Fibroblast of upper back skin (primary cell): ENCODE measurements around the gene RYR2.

ENCODE experiments used
- DNase-seq: peaks from one replicate; pipeline ENCODE4 v3.0.0-alpha.2; 2013

The RYR2 gene

DNA sequence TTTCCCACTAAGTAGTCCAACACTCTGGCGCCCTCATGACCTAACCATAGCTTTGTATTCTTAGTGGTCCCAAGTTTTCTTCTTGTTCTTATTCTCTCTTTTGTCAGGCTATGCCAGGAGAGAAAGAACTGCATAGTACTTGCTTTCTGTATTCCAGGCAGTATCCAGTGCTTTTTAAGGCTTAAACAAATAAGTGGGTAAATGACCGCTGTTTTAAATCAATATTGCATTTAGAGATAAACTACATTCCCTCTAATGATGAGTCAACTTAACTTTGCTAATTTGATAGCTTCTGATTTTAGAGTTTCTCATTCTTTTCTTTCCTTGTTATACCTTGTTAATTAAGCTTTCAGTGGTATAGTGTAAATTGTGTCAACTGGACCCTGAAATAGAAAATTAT lies 709.1 kb downstream of the RYR2 start:
- no peak for DNase-seq

DNA sequence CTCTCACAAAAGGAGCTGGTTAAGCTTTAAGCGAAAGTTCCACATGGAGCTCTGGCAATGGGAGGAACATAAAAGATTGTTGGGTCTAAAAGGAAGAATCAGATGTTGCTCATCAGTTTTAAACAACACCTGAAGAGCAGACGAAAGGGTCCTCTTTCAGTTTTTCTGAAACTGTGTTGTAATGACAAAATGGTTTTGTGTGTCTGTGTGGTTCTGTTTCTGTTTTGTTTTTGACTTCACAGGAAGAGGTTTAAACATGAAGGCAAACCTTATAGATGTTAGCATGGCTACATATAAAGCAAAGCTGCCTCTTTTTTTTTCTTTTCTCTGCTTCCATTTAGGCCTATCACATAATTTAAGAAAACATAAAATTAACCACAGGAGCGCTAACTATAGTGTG lies 712.6 kb downstream of the RYR2 start:
- DNase-seq: no peak

DNA sequence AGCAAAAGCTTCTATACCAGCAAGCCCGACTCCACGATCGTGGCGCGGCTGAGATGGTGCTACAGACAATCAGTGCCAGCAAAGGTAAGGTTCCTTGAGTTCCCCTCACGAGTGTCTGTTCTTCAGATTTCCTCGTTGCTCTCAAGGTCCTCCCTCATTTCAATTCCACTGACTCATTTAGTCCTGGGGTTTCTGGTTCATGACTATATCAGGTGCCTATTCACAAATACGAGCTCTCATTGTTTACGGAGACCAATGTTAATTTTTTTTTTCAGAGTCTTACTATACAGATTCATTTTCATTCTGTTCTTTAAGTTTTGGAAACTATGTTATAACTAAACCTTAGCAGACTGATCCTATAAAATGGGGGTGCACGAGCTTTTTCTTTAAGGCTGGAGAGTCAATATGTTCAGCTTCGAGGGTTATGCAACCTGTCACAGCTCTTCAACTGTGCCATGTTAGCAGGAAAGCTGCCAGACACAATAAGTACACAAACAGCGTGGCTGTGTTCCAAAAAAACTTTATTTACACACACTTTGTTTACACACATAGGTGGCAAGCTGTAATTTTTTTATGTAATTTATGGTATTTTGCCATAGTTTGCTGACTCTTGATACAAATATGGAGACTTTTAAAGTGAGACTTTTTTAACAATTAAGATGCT lies 714.5 kb downstream of the RYR2 start:
- DNase-seq: no peak

DNA sequence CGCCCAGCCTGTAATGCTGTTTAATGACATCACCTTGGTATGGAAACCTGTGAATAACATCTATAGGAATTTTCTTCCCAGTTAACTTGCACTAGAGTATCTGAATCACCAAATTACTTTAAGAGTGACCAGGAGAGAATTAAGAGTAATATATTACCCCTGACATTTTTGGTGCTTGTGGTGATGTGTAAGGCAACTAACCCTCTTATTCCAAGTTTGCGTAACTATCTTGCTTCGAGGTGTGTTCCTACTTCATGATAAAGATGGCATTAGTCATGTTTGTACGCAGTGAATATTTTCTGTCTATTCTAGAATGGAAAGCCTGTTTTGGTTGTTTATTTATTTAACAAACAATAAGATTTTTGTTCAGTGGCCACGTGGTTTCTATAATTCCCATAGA lies 717.4 kb downstream of the RYR2 start:
- DNase-seq: no peak

DNA sequence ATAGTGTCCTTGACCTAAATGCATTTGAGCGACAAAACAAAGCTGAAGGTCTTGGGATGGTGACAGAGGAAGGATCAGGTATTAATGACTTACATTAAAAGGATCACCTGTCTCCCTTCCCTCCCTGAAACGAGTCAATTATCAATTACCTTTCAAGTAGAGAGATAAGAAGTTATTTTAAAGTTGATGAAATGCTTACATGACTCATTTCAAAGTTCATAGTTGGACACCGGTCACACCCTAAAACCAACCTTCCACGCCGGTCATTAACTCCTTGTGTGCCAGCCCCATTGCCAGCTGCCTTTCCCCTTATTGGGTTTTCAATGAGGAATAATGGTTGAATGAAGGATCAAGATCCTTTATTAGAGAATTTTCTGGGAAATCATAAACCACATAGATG lies 719.0 kb downstream of the RYR2 start:
- no peak for DNase-seq

DNA sequence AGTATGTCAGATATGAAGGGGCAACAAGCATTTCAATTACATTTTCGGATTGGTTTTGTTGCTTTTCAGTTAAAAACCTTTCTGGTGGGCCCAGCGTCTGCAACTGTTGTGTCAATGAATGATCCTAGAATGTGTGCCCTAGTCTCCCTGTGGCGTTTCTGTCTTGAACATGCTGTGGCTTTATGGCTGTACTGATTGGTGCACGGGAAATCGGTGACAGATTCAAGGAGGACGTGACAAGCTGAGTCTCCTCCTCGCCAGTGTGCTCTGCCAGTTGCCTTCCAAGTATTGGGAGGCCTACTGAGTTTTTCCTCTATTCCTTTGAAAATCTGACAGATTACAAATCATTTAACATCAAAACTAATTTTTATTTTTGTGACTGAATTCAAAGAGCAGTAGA lies 721.2 kb downstream of the RYR2 start:
- no peak for DNase-seq

DNA sequence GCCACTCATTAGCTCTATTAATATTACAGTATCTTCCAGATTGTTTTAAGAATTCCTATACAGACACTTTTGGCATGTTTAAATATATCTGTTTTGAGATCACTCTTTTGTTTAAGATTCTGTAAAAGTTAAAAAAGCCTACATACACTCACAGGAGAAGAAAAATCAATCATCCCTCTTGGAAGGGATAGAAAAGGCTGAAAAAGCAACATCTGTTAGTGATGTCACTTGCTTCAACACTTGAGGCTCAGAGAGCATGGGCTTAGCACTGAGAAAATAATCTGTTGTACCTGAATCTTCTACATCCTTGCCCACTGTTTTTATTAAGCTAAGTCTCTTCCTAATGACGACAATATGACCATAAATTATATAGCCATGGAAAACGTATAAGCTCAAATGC lies 721.8 kb downstream of the RYR2 start:
- DNase-seq: no peak

DNA sequence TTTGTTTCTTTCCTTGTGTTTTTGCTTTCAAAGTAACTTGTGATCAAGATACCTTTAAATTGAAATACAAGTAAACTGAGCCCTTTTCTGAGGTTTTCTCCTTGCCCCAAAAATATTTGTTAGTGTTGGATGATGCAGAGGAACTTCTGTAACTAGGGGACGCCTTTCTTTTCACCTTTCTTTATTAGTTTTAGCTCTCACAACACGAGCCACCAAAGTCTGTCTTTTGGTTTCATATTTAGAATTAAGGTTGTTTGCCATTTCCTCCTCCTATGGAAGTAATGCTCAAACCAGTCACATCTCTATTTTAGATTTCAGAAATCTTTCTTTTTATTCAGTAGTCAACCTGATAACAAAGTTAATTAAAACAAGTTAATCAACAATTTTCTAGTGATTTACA lies 727.9 kb downstream of the RYR2 start:
- DNase-seq: no peak

DNA sequence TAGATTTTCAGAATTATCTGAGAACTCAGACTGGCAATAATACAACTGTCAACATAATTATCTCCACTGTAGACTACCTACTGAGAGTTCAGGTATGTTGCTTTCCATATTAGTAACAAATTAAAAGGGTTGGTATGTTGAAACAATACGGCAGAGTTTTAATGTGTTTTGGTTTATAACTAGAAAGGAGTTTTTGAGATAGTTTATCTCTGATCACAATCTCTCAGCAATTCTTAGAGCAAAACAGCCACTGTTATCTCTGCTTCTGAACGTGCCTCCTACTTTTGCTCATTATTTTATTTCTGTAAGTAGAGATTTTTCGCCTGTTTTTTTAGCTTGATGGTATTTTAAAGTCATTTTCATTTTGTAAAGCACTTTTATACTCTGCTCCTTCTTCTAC lies 730.0 kb downstream of the RYR2 start:
- no peak for DNase-seq

DNA sequence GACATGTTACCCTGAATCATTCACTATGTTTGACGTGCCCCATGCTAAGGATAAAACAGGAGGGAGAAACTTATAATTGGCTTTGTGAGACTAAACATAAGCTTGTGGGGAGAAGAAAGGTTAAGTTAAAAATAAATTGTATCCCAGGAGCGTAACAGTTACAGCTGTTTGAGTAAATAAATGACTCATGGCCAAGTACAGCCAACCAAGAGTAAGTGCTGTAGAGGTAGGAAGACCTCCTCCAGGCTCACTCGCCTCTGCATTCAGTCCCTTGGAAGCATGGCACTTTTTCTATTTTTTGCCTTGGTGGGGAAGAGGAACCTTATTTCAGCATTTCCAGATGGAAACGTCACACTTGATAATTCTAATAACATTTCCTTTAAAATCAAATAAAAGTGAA lies 732.3 kb downstream of the RYR2 start:
- DNase-seq: no peak

DNA sequence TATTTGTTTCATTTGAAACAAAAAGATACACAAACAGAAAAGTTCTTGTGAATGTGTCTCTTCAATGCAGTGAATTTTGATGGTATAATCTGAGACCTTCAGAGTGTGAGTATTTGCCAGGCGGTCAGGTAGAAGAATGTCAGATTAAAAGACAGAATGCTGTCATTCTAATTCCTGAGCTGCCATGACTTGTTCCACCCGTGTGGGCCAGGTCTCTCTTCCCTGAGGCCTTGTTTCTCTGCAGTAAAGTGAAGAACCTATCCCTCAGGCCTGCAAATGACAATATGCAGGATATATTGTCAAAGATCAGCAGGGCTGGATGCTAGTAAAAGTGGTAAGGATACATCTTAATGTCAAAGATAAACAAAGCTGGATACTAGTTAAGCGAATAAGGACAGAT lies 737.4 kb downstream of the RYR2 start:
- no peak for DNase-seq

DNA sequence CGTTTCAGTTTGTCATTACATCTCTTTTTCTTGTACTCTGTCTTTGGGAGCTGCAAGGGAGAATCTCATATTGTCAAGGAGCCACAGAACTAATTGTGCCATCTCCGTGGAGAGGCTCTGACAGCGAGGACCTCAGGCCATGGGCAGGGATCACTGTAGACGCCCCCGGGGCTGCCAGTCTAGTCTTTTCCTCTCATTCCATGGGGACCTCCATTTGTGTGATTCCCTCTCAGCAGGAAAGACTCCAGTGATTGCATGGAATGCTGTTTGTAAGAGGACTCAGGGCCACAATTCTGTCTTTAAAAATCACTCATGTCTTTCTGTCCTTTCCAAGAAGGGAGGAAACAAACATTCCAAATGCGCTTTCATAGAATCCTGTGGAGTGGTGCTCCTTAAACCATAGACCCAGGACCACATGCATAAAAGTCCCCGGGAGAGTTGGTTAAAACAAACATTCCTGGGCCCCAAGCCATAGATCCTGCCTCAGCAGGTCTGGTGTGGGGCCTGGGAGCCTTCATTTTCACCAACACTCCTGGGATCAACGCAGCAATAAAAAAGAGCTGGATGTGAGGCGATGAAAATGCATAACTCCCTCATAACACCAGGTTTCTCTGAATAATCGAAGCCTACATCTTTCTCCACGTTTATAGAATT lies 744.2 kb downstream of the RYR2 start:
- no peak for DNase-seq

DNA sequence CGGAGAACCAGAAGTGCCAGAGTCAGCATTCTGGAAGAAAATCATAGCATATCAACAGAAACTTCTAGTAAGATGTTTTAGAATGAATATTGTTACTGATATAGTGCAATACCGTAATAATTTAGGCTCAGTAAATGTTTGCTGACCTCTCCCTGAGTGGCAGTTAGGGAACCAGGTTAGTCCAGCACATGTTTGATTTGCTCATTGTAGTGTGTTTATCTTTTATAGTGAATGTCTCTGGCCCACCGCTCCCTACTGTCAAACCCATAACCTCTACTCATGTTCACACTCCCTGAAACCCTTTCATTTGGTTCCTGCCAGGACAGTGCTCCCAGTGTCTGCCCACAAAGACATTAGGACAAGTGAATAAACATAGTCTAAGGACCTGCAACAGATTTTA lies 746.1 kb downstream of the RYR2 start:
- DNase-seq: no peak

DNA sequence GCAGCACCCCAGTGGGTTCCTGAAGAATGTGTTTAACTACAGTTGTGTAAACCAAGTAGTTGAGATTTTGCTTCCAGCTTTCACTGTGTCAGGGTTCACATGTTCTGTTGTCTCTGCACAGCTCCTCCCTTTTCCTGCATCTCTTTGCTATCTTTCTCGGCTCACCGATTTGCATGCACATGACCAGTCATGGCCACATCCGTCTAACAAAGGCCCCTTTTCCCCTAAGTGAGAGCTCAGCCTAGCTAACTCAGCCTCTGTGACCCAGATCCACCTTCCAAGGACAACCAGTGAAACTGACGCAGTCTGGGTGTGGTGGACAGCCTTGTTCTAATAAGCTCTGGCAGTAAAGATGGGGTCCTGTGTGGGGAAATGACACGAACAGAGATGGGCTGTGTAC lies 747.6 kb downstream of the RYR2 start:
- no peak for DNase-seq

DNA sequence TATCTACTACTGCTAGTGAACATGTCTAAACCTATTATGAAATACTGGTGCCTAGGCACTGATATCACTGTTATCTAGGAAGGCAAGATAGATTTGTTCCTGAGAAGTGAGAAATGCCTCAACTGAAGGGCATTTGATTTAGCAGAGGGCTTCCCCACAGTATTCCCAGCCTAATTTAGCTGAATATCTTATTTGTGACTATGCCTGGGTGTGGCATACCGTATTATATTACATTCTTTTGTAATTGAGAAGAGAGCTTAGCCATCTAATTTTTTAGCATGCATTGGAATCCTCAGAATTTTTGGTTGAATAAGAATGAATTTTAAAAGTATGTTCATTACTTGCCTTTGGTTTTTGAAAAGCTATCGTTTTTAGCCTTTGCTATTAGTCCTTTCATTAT lies 749.6 kb downstream of the RYR2 start:
- no peak for DNase-seq

DNA sequence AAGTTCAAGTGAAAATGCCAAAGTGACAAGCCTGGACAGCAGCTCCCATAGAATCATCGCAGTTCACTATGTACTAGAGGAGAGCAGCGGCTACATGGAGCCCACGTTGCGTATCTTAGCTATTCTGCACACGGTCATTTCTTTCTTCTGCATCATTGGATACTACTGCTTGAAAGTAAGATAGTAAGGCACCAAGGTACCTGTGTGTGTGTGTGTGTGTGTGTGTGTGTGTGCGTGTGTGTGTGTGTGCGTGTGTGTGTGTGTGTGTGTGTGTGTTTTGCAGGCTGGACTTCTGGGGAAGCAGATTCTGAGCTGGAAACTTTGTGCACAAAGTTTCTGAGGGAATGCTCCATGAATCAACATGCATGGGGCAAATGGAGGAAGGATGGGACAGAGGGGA lies 750.2 kb downstream of the RYR2 start:
- DNase-seq: no peak

DNA sequence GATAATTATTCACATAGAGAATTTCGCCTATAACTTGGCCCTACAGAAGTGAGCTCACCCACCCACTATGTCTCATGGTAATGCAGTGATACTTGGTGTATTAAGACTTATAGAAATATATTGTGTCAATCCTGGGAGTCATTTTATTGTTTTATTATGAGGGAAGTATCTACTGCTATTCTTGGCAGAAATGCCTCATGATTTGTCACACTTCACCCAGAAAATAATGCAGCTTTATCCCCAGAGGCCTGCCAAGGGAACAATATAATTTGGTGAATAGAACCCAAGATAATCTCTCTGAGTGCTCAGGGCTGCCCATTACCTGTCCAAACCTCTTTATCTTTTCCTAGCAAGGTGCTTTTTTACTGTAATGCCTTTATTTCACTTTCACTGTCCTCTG lies 750.7 kb downstream of the RYR2 start:
- DNase-seq: no peak

DNA sequence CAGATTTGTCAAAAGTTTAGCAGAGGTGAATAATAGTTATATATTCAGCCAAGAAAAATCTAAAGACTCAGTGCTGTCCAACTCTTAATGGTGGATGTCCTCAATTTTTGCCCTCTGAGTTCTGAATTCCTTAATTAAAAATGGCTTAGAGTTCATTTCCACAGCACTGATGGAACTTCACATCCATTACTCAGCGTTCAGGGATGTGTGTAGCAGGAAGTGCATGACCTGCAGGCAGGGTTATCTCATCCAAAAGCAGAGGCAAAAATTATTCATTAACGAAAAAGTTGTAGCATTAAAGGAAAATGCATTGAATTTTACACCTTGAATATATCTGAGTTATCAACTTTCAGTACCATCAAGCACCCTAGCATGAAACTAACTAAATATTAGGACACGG lies 752.1 kb downstream of the RYR2 start:
- DNase-seq: no peak

DNA sequence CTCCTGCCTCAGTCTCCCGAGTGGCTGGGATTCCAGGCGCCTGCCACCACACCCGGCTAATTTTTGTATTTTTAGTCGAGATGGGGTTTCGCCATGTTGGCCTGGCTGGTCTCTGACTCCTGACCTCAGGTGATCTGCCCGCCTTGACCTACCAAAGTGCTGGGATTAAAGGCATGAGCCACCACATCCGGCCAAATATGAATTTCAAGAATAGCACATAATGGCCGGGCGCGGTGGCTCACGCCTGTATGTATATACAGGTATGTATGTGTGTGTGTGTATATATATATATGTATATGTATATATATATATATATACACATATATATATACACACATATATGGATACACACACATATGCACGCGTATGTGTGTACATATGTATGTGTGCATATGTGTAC lies 753.6 kb downstream of the RYR2 start:
- no peak for DNase-seq

DNA sequence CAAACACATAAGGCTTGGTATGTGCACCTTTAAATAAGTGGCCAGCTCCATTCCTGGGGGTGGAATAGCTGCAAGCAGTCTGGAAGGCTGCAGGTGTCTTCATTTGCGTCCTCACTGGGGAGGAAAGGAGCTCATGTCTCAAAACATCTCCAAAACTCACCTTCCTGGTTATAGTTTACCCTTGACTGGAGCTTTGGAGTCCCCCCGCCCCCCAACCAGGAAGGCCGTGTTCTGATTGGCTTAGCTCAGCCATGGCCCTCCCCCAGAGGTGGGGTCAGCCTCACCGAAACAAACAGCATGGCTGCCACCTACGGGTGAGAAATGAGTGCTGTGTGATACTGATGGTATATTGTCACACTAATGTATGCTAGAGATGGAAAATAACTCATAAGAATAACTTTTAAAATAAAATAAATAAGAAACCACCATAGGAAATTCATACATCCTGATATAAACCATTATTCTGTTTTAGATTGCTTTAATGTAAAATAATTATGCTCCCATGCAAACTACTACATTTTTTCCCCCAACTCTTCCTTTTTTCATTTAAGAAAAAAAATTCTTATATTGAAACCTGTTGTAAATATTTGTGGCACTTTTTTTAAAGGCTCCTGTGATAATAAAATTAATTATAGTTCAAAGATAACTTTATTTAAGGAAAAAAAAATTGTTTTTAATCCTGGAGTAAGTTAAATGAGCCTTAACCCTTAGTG lies 757.9 kb downstream of the RYR2 start:
- peak; percentile 35 for DNase-seq

DNA sequence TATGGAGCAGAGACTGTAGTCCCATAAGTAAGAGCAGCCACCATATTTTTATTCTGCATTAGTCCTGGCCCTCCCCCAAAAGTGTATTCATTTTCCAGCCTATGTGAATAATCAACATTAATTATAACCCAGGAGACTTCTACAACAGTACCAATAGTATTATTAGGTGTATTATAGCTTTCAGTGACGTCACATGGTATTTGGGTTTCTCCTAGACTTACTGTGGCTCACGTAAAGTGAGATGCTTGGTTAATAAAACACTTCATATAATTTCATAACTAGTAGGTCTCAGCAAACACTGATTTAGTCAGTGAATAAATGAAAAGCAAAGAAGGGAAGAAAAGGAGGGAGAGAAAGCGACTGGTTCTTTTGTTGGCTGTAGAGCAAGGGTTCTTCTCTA lies 762.5 kb downstream of the RYR2 start:
- DNase-seq: no peak

DNA sequence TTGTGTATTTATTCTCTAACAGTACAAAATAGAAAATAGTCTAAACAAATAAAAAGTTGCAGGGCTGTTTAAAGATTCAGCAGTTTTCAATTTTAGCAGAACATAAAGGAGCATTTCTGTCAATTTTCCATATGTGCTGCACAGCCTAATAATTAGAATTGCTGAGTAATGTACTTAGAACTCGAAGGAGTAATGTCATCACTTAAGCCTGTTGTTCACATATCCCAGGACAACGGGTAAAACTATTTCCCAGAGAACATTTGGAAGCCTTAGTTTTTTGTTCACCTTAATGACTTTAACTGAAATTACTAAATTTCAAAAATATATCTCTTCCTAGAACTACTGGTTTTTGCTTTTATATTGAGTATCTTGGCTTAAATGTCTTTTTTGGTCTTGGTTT lies 767.1 kb downstream of the RYR2 start:
- DNase-seq: no peak

DNA sequence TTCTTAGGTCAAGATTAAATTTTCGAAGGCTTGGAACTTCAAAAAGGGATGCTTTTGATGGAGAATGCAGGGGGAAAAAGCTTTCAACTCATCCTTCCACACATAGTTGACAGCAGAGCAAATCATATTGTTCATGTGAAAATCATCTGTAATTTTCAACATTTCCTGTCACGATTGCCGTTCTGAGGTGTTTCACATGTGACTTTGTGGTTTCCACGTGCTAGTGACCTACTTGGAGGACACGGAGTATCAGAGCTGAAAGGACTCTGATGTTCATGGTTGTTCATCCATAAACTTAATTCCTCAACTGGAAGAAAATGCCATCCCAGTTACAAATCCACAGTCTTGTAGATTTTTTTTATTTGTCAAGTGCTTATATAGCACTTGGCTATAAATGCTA lies 769.6 kb downstream of the RYR2 start:
- DNase-seq: no peak

DNA sequence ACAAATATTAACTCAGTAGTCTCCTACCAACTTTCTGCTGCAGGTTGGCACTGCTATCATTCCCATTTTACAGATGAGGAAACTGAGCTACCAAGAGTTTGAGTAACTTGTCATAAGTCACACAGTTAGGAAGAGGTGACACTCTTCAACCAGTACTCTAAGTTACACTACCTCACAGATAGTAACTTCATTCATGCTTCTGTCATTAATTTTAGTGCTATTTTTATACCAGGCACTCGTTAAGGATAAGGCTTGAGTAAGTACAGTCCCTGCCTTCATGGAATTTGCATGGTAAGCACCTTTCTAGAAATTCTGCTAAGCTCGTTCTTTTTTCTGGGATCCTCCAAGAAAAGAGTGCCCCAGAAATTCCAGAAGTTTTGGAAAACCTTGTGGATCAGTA lies 770.1 kb downstream of the RYR2 start:
- no peak for DNase-seq
